Fibroblast of skin of abdomen (primary cell): ENCODE measurements around the gene ITGA1.

Source experiments
- DNase-seq: peaks from one replicate; pipeline ENCODE4 v3.0.0-alpha.2; 2013

Gene ITGA1

GRCh38 chr5:52999344-52999949 lies 211.7 kb downstream of the ITGA1 start:
- peak; percentile 58 for DNase-seq

- DNase-seq: no peak
Observed at GRCh38 chr5:53001541-53001940, 213.8 kb downstream of the ITGA1 start.

GRCh38 chr5:53002491-53002890 lies 214.8 kb downstream of the ITGA1 start:
- DNase-seq: no peak

- DNase-seq: no peak
Observed at GRCh38 chr5:53003144-53003543, 215.4 kb downstream of the ITGA1 start.

- no peak for DNase-seq
Observed at GRCh38 chr5:53006911-53007890, 219.5 kb downstream of the ITGA1 start.

GRCh38 chr5:53008751-53009150 lies 221.0 kb downstream of the ITGA1 start:
- DNase-seq: peak; percentile 63
